Lower lobe of right lung (tissue), 2 donors: ENCODE data around the gene GRID1. TPM values are rescaled to one million over a fixed set of nuclear protein-coding genes. Genes with fewer than 3 reads are reported as not detected.

Experiments
- ATAC-seq, 2 donors: fragments of 200-7000 bp; cut with Tn5 transposase; one replicate each; pipeline ENCODE4 v1.9.1; 2020 to 2022; ENCODE audit warnings: mild to moderate bottlenecking in 2 of 2, moderate library complexity in 2 of 2
- DNase-seq: peaks from one replicate; pipeline ENCODE4 v3.0.0-alpha.2; 2020
- H3K27ac ChIP-seq: fragments of 200-600 bp; one replicate; pipeline ENCODE4 v1.8.0; 2022
- H3K27me3 ChIP-seq: fragments of 200-600 bp; one replicate; pipeline ENCODE4 v1.8.0; 2022; ENCODE audit warnings: low read depth
- H3K36me3 ChIP-seq: fragments of 200-600 bp; one replicate; pipeline ENCODE4 v1.8.0; 2022; ENCODE audit warnings: mild to moderate bottlenecking
- H3K4me1 ChIP-seq: fragments of 200-600 bp; one replicate; pipeline ENCODE4 v1.8.0; 2022
- H3K4me3 ChIP-seq: fragments of 200-600 bp; one replicate; pipeline ENCODE4 v1.8.0; 2022; ENCODE audit warnings: mild to moderate bottlenecking
- H3K9me3 ChIP-seq: fragments of 200-600 bp; one replicate; pipeline ENCODE4 v1.8.0; 2022
- intact Hi-C: fragments of 100-400 bp; cut with DNase I; formaldehyde crosslinking; loops from one replicate; pipeline ENCODE4 v1.11.0; 2022
- total RNA-seq: library from RNA; stranded (reverse); fragmentation: NEBNext Ultra II Directional; extraction: Animal tissue kit (Norgen Biotek cat#: 25700); gene quantifications from one replicate; pipeline ENCODE4 v1.2.1, GENCODE V29; 2021
- TF ChIP-seq, protein P1 (sequence below): fragments of 200-600 bp; IDR thresholded peaks from one replicate; pipeline ENCODE4 v1.8.0; 2022; ENCODE audit warnings: antibody characterized with exemption, mild to moderate bottlenecking
- donor health status: DM: no; HTN: yes; CAD: no; lungs with severe emphysema.

Gene GRID1
- total RNA-seq, 1 donor from 2014 or later, result 2.5 TPM

DNA sequence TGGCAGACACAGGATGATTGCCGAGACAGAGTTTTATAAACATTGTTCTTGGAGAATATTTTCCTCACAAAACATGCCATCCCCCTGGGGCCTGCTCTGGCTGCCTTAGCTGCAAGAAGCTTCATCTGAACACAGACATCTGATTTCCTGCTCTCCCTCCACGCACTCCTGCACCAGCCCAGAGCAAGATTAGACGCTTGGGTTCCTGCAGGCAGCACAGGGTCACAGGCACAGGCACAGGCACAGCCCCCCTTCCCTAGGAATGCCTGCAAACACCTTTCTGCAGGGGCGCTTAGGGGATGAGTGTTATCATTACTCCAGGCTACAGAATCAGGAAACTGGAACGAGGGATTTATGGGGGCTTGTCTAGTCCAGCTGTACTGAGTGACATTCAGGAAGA is 450.3 kb downstream of the GRID1 start:
- Histone ChIP-seq H3K4me3 (no peak overlapping the region), H3K27me3 (no peaks in the 10 kb centered on the region), H3K27ac (no peak overlapping the region), H3K4me1 (no peaks in the 10 kb centered on the region), H3K36me3 (no peaks in the 10 kb centered on the region), H3K9me3 (no peaks in the 10 kb centered on the region)
- intact Hi-C loops, result no loop called here
- ATAC-seq, result no peak
- TF ChIP-seq, protein P1, sequence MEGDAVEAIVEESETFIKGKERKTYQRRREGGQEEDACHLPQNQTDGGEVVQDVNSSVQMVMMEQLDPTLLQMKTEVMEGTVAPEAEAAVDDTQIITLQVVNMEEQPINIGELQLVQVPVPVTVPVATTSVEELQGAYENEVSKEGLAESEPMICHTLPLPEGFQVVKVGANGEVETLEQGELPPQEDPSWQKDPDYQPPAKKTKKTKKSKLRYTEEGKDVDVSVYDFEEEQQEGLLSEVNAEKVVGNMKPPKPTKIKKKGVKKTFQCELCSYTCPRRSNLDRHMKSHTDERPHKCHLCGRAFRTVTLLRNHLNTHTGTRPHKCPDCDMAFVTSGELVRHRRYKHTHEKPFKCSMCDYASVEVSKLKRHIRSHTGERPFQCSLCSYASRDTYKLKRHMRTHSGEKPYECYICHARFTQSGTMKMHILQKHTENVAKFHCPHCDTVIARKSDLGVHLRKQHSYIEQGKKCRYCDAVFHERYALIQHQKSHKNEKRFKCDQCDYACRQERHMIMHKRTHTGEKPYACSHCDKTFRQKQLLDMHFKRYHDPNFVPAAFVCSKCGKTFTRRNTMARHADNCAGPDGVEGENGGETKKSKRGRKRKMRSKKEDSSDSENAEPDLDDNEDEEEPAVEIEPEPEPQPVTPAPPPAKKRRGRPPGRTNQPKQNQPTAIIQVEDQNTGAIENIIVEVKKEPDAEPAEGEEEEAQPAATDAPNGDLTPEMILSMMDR, result no peak
- DNase-seq, result no peak

DNA sequence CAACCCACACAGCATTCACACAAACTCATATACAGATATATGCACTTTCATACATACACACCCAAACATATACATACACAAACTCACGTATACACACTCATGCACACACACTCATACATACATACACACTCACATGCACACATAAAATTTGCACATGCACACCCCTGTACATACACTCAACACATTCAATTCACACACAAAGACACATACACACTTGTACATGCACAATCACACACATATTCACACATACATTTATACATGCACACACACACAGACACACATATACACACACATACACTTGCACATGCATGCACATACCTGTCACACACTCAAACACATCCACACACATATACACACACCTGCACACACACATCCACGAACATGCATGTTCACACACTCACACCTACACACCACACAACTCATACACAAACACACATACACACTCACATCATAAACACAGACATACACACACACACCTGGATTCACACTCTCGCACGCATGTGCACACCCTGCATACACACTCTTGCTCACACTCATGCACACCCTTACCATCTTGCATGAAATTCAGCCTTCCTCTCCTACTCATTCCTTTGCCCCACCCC is 451.2 kb downstream of the GRID1 start:
- no peaks in the 10 kb centered on the region for H3K9me3 ChIP-seq
- H3K36me3 ChIP-seq, result no peaks in the 10 kb centered on the region
- no peaks in the 10 kb centered on the region for H3K27me3 ChIP-seq
- H3K4me3 ChIP-seq, result no peak overlapping the region
- intact Hi-C loops, result no loop called here
- H3K27ac ChIP-seq, result no peak overlapping the region
- TF ChIP-seq, protein P1, result no peak
- ATAC-seq, result no peak
- DNase-seq, result no peak
- no peaks in the 10 kb centered on the region for H3K4me1 ChIP-seq

DNA sequence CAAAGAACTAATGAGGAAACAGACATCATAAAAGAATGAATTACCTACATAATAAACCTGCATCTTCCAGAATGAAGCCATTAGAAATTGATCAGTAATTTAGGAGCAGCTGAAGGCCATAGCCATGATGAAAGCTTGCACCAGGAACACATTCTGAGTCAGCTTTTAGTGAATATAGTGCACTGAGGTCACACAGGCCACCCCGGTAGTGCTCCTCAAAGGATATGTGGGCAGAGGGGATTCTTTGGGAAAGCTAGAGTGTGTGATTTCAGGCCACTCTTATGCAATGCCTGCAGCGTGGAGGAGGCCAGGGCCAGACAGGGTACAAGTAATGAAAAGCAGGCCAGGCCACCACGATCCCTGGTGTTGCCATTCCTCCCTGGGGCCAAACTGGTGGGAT is 451.9 kb downstream of the GRID1 start:
- Histone ChIP-seq H3K27me3 (no peaks in the 10 kb centered on the region), H3K9me3 (no peaks in the 10 kb centered on the region), H3K27ac (no peak overlapping the region), H3K4me1 (no peaks in the 10 kb centered on the region), H3K36me3 (no peaks in the 10 kb centered on the region), H3K4me3 (no peak overlapping the region)
- DNase-seq, result no peak
- intact Hi-C loops, result no loop called here
- no peak for ATAC-seq
- TF ChIP-seq, protein P1, result no peak

DNA sequence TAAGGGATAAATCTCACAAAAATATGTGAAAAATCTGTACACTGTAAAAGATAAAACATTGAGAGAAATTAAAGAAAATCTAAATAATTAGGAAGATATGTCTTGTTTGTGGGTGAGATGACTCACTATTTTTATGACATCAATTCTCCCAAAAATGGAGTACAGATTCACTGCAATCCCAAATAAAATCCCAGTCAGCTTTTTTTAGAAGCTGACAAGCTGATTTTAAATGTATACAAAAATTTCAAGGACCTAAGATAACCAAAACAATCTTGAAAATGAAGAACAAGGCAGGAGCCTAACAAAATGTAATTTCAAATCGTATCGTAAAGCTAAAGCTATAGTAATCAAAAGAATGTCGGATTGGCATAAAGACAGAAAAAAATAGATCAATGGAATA is 458.1 kb downstream of the GRID1 start:
- no peaks in the 10 kb centered on the region for H3K9me3 ChIP-seq
- H3K27ac ChIP-seq, result no peak overlapping the region
- H3K27me3 ChIP-seq, result no peaks in the 10 kb centered on the region
- ATAC-seq (no peak), DNase-seq (no peak)
- H3K4me3 ChIP-seq, result no peak overlapping the region
- no peaks in the 10 kb centered on the region for H3K4me1 ChIP-seq
- TF ChIP-seq, protein P1, result no peak
- intact Hi-C loops, result no loop called here
- H3K36me3 ChIP-seq, result no peaks in the 10 kb centered on the region

DNA sequence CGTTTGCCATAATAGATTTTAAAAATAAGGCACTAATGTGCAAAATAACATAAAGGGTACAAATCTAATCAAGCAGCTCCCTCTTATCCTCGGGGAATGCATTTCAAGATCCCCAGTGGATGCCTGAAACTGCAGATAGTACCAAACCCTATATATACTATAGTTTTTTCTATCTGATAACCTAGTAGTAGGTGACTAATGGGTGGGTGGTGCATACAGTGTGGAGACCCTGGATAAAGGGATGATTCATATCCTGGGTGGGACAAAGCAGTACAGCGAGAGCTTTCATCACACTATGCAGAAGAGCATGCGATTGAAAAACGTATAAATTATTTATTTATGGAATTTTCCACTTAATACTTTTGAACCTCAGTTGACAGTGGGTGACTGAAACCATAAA is 464.5 kb downstream of the GRID1 start:
- ATAC-seq (no peak), DNase-seq (no peak)
- intact Hi-C loops, result no loop called here
- H3K27ac ChIP-seq, result no peak overlapping the region
- TF ChIP-seq, protein P1, result no peak
- no peaks in the 10 kb centered on the region for H3K36me3 ChIP-seq
- H3K4me1 ChIP-seq, result no peaks in the 10 kb centered on the region
- no peaks in the 10 kb centered on the region for H3K9me3 ChIP-seq
- no peaks in the 10 kb centered on the region for H3K27me3 ChIP-seq
- no peak overlapping the region for H3K4me3 ChIP-seq
